HG03097 (cell line): ENCODE results near the gene ZNF280B.
"Not testable (repeated sequence)": the region's sequence is repeated elsewhere in the genome, so short reads cannot be mapped to it uniquely, and the experiment has no call there.

Source experiments
- ATAC-seq: cut with Tn5 transposase; IDR thresholded peaks from one replicate; pipeline ENCODE4 v1.9.1; 2021; ENCODE audit not compliant: unreplicated experiment, low FRiP score

Gene ZNF280B

DNA sequence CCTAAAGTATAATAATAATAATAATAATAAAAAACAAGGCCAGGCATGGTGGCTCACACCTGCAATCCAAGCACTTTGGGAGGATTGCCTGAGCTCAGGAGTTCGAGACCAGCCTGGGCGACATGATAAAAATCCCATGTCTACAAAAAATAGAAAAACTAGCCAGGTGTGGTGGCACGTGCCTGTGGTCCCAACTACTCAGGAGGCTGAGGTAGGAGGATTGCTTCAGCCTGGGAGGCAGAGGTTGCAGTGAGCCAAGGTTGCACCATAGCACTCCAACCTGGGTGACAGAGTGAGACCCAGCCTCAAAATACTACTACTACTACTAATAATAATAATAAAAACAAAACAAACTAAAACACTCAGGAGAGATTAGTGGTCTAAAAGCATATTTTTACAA is 27.1 kb upstream of the ZNF280B start:
- ATAC-seq = no peak

DNA sequence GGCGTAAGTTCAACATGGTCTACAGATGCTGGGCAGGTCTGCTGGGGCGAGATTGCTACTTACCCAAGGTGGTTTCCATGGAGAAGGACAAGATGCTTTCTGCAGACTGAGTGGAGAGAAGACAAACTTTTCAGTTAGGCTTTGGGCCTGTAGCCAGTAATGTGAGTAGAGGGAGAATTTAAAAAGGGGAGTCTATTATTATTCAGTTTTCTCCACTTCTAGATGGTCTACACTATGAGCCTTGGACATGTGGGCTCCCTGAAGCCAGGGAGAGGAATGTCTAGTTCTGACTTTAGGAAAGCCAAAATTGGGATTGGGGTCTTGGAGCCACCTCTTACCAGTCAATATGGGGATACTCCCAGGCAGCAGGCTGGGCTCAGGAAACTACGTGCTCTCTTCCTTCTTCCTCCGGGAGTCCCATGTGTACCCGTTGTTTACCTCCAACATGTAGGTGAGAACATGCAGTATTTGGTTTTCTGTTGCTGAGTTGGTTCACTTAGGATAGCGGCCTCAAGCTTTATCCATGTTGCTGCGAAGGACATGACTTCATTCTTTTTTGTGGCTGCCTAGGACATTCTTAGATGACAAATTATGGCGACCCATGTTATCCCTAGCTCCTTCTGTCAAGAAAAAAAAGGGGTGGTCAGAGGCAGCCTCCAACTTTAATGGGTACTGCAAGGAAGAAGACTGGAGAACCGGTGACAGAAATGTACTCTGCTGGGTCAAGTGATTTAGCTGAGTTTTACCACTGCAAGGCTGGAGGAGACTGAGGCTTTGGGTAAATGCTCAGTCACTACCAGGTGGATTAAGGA is 26.3 kb upstream of the ZNF280B start:
- no peak for ATAC-seq

DNA sequence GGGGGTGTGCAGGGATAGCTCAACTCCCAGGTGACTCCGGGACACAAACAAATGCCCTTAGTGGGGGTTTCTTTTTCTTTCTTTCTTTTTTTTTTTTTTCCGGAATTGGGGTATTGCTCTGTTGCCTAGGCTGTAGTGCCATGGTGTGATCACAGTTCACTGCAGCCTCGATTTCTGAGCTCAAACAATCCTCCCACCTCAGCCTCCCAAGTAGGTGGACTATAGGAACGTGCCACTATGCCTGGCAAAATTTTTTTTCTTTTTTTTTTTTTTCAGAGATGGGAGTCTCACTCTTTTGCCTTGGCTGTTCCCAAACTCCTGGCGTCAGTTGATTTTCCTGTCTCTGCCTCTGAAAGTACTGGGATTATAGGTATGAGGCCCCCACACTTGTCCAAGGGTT is 25.3 kb upstream of the ZNF280B start:
- no peak for ATAC-seq

DNA sequence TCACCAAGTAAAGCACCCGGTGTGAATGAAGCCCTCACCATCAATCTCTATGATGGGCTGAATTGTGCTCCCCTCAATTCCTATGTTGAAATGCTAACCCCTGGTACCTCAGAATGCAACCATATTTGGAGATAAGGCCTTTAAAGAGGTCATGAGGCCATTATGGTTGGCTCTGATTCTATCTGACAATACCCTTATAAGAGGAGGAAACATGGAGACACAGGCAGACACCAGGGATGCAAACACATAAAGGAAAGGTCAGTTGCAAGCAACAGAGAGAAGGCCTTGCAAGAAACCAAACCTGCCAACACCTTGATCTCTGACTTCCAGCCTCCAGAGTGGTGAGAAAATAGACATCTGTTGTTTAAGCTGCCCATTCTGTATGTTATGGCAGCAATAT is 24.9 kb upstream of the ZNF280B start:
- ATAC-seq = no peak

DNA sequence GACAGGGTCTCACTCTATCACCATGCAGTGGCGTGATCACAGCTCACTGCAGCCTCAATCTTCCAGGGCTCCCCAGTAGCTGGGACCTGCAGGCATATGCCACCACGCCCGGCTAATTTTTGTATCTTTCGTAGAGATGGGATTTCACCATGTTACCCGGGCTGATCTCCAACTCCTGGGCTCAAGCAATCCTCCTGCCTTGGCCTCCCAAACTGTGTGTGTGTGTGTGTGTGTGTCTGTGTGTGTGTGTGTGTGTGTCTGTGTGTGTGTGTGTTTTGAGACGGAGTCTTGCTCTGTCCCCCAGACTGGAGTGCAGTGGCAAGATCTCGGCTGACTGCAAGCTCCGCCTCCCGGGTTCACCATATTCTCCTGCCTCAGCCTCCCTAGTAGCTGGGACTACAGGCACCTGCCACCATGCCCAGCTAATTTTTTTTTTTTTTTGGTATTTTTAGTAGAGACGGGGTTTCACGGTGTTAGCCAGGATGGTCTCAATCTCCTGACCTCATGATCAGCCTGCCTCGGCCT is 24.1 kb upstream of the ZNF280B start:
- ATAC-seq = not testable (repeated sequence)

DNA sequence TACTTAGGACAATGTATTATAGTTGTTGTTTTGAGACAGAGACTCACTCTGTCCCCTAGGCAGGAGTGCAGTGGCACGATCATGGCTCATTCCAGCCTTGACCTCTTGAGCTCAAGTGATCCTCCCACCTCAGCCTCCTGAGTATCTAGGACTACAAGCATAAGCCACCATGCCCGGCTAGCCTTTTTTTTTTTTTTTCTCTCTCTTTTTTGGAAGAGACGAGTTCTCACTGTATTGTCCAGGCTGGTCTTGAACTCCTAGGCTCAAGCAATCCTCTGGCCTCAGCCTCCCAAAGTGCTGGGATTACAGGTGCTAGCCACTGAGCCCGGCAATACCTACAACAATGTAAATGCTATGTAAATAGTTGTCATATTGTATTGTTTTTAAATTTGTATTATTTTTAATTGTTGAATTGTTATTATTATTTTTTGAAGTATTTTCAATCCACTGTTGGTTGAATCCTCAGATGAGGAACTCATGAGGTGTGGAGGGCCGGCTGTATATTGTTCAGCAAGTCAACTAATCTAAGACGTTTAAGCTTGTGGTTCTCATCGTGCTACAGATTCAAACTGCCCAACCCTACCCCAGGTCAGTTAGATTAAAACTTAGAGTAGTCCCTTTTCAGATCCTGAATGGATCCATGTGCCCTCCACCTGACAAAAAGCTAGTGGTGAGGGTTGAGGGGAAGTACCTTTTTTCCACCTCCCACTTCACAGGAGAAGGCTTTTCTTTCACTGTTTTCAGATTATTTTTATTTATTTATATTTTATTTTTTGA is 23.4 kb upstream of the ZNF280B start:
- ATAC-seq = no peak

DNA sequence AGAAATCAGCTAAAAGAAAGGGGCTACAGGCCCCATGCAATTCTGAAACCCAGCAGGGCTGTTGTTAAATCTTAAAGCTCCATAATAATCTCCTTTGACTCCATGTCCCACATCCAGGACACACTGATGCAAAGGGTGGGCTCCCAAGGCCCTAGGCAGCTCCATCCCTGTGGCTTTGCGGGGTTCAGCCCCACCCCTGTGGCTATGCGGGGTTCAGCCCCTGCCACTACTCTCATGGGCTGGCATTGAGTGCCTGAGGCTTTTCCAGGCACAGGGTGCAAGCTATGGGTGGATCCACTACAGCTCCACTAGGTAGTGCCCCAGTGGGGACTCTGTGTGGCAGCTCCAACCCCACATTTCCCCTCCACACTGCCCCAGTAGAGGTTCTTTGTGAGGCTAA is 20.2 kb upstream of the ZNF280B start:
- ATAC-seq = no peak

DNA sequence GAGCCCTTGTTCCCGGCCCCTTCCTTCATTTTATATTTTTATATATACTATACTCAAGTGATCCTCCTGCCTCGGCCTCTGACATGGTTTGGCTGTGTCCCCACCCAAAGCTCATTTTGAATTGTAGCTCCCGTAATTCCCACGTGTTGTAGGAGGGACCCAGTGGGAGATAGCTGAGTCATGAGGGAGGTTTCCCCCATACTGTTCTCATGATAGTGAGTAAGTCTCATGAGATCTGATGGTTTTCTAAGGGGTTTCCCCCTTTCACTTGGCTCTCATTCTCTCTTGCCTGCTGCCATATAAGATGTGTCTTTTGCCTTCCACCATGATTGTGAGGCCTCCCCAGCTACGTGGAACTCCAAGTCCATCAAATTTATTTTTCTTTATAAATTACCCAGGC is 18.8 kb upstream of the ZNF280B start:
- no peak for ATAC-seq

DNA sequence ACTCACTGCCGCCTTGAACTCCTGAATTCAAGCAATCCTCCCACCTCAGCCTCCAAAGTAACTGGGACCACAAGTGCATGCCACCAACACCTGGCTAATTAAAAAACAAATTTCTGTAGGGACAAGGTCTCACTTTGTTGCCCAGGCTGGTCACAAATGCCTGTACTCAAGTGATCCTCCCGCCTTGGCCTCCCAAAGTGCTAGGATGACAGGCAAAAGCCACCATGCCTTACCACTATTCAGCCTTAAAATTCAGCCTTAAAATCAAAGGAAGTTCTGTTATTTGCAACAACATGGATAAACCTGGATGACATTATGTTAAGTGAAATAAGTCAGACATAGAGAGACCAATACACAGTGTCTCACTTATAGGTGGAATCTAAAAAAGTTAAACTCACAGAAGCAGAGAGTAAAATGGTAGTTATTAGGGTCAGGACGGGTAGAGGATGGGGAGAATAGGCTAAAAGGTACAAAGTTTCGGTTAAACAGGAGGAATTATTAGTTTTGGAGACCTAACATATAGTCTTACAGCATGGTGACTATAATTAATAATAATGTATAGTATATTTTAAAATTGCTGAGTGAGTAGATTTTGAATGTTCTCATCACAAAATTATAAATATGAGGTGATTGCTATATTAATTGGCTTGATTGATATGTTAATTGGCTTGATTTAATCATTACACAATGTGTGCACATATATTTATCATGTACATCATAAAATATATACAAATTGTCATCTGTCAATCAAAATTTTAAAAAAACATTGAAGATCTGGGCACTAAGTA is 17.8 kb upstream of the ZNF280B start:
- ATAC-seq = no peak

DNA sequence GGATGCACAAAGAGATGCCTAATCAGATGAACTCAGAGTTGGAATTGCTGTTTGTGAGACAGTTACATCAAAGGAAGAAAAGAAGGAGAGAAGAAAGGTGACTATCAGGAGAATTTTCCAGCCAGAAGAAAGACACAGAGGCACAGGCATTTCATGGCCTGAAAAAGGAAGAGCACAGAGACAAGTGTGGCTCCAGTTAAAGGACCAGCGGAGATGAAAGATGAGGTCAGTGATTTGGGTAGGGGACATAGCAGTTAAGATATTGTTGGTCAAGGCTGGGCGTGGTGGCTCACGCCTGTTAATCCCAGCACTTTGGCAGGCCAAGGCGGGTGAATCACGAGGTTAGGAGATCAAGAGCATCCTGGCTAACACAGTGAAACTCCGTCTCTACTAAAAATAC is 15.0 kb upstream of the ZNF280B start:
- ATAC-seq = no peak

DNA sequence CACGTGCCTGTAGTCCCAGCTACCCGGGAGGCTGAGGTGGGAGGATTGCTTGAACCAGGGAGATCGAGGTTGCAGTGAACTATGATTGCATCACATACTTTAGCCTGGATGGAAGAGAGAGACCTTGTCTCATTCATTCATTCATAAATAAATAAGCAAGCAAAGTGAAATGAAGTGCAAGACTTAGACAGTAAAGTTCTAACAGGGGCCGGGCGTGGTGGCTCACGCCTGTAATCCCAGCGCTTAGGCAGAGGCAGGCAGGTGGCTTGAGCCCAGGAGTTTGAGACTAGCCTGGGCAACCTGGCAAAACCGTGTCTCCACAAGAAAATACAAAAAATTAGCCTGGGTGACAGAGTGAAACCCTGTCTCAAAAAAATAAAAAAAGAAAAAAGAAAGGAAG is 13.1 kb upstream of the ZNF280B start:
- no peak for ATAC-seq

DNA sequence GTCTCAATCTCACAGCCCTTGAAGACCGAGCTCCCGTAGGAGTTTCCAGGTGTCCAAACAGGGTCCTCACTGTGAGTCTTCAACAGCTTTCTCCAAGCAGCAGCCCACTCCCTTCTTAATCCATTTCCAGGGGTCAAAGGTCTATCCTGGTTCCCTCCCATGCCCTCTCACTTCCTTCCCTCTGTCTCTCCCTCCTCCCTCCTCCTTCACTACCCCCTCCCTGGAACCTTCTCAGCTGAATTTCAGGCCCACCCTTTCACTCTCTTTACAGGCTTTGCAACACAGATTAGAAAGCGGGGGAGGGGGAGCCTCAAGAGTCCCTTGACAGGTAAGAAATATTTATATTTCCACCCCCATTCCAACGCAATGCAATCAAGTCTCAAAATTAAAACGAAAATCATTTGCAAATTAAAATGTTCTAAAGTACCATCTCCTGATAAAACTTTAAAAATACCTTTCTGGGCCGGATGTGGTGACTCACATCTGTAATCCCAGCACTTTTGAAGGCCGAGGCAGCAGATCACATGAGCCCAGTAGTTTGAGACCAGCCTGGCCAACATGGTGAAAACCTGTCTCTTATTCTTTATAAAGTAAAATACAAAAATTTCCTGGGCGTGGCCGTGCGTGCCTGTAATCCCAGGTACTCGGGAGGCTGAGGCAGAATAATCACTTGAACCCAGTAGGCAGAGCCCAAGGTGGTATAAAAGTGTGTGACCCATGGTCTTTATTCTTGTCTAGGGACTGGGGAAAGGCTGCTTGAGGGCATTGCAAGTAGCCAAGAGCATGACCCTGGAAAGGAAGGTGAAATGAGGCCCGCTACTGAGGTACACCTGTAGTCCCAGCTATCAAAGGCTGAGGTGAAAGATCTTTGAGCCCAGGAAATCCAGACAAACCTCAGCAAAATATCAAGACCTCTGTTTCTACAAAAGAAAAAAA is 12.4 kb upstream of the ZNF280B start:
- no peak for ATAC-seq

DNA sequence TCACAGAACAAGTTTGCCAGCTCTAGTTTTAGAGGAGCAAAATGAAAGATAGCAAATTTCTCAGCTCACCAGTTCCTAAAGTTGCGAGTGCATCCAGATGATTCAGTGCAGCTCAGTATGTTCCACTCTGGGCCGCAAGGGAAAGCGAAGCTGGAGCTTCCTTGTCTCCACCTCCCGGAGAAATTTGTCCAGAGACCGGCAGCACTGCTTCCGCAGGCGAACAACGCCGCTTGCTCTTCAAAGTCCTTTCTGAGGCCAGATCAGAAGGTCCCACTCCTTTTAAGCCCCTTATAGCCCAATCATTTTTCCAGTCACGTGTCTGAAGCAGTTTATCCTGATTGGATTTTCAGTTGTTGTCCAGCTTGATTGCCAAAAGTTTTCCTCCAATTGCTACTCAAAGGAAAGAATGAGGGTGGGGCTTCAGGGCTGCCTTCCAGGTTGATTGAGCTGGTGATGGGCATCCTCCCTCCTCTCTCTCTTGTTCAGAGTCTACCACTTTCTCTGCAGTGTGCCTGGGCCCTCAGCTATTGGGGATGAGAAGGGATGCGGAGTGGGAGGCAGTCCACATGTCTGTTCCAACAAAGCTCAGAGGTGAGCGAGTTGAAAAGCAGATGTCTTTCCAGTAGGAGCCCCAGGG is 11.6 kb upstream of the ZNF280B start, which contains the start of gene ZNF280A:
Gene ZNF280A, minus strand, starts transcription at position 251 of the 637 bp plus-strand sequence. CDS start 4,640 bp downstream, outside the sequence.
- no peak for ATAC-seq

DNA sequence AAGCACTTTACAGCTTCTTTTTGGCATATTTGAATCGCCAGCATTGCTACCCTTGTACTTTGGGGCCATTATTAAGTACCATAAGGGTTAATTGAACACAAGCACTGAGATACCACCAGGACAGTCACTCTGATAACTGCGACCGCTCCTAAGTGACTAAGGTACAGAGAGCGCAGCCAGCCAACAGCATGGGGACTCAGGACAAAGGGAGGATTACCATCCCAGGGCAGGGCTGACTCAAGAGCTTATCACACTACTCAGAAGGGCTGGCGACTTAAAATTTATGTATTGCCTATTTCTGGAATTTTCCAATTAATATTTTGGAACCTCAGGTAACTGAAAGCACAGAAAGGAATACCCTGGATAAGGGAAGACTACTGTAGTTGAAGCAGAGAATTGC is 11.0 kb upstream of the ZNF280B start:
- no peak for ATAC-seq

DNA sequence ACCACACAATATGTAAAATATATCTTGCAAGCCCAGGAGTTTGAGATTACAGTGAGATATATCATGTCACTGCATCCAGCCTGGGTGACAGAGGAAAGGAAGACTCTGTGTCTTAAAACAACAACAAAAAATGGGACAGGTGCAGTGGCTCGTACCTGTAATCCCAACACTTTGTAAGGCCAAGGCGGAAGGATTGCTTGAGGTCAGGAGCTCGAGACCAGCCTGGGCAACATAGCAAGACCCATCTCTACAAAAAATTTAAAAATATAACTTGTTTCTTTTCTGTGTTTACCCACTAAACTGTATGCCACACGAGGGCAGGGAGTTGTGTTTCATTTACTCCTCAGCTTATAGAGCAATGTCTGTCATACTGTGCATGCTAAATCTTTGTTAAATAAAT is 8.4 kb upstream of the ZNF280B start:
- no peak for ATAC-seq

DNA sequence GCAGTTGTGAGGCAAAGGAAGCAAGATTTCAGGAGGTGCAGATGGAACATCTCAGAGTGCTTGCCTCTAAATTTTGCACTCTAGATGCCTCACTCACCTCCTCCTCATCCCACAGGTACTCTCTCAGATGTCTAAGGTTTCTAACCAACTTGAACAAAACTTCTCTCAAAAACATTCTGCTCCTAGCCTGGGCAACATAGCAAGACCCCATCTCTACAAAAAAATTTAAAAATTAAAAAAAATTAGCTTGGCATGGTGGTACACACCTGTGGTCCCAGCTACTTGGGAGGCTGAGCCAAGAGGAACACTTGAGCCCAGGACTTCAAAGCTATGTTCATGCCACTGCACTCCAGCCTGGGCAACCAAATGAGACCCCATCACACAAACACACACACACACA is 7.3 kb upstream of the ZNF280B start:
- ATAC-seq = no peak

DNA sequence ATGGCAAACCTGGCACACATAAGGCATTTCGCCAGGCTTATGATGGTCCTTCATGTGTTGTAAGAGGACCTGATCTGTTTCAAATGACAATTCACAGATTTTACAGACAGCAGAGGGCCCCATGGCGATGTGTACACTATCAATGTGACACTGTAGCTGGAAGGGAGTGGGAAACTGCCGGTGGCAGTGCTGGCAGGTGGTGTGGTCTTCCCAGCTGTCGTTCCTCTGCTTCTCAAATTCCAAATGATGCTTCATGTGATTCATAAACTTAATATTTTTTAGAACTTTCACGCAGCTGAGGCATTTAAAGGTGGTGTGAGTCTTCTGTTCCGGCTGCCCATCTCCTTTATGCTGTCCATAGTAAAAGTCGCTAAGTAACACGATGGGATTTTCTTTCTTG is 5.9 kb upstream of the ZNF280B start:
- not testable (repeated sequence) for ATAC-seq

DNA sequence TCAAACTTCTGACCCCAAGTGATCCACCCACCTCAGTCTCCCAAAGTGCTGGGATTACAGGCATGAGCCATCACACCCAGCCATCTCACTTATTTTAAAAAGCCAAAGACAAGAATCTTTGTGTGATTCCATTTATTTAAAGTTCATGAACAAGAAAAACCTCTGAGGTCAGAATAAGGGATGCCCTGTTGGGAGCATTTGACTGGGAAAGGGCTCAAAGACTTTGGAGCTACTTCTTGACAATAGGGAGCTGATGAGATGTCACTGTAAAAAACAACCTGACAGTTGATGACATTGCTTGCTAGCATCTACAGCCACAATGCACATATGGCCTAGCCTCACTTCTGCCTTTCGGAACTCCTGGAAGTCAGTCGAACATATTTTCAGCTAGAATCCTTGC is 5.1 kb upstream of the ZNF280B start:
- ATAC-seq = no peak

DNA sequence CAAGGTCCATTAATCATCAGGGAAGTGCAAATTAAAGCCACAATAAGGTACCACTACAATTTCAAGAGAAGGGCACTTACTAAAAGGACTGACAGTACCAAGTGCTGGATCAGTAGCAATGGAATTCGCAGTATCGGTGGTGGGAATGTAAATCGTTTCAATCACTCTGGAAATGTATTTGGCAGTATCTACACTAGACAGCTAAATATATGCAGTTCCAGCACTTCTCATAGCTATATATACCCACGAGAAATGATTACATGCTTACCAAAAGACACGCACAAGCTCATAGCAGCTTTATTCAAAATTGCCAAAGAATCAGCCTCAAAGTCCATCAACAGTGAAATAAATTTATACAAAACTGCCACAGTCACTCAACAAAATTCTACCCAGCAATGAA is 4.4 kb upstream of the ZNF280B start:
- ATAC-seq = no peak
